HG02763 (cell line): ENCODE measurements around the gene PLCG2.
"Not testable (repeated sequence)": the region's sequence is repeated elsewhere in the genome, so short reads cannot be mapped to it uniquely, and the experiment has no call there.

Experiments
- ATAC-seq: cut with Tn5 transposase; IDR thresholded peaks from one replicate; pipeline ENCODE4 v1.9.1; 2021; ENCODE audit warnings: mild to moderate bottlenecking, moderate library complexity; ENCODE audit not compliant: unreplicated experiment

Gene PLCG2

GRCh38 chr16:81778861-81779535 is at the start of gene PLCG2:
Gene PLCG2, plus strand, starts transcription at chr16:81779291. Its CDS starts 6,699 bp downstream, at chr16:81785990.
- ATAC-seq = peak; percentile 86

GRCh38 chr16:81729451-81729850 is 49.6 kb upstream of the PLCG2 start:
- ATAC-seq = no peak

- ATAC-seq = peak; percentile 69
Measured at GRCh38 chr16:81730090-81731051, 48.7 kb upstream of the PLCG2 start.

- ATAC-seq = no peak
Measured at GRCh38 chr16:81731649-81732048, 47.4 kb upstream of the PLCG2 start.

GRCh38 chr16:81732699-81733098 is 46.4 kb upstream of the PLCG2 start:
- no peak for ATAC-seq

- ATAC-seq = no peak
Measured at GRCh38 chr16:81733295-81733694, 45.8 kb upstream of the PLCG2 start.

- ATAC-seq = no peak
Measured at GRCh38 chr16:81734632-81735434, 44.3 kb upstream of the PLCG2 start.

GRCh38 chr16:81737885-81738536 is 41.1 kb upstream of the PLCG2 start:
- peak; percentile 57 for ATAC-seq

- ATAC-seq = no peak
Measured at GRCh38 chr16:81738783-81739496, 40.2 kb upstream of the PLCG2 start.

- ATAC-seq = no peak
Measured at GRCh38 chr16:81739503-81739902, 39.6 kb upstream of the PLCG2 start.

- ATAC-seq = peak; percentile 54
Measured at GRCh38 chr16:81740169-81740568, 38.9 kb upstream of the PLCG2 start.

GRCh38 chr16:81741430-81741770 is 37.7 kb upstream of the PLCG2 start:
- not testable (repeated sequence) for ATAC-seq

GRCh38 chr16:81744385-81744784 is 34.7 kb upstream of the PLCG2 start:
- ATAC-seq = no peak

- no peak for ATAC-seq
Measured at GRCh38 chr16:81744911-81745310, 34.2 kb upstream of the PLCG2 start.

GRCh38 chr16:81745704-81746558 is 33.2 kb upstream of the PLCG2 start:
- peak; percentile 71 for ATAC-seq

- no peak for ATAC-seq
Measured at GRCh38 chr16:81746566-81746965, 32.5 kb upstream of the PLCG2 start.

GRCh38 chr16:81748476-81749198 is 30.5 kb upstream of the PLCG2 start:
- no peak for ATAC-seq

GRCh38 chr16:81752225-81752875 is 26.7 kb upstream of the PLCG2 start:
- ATAC-seq = peak; percentile 84
